ENCODE measurements around the gene RPS19.

The RPS19 gene

DNA sequence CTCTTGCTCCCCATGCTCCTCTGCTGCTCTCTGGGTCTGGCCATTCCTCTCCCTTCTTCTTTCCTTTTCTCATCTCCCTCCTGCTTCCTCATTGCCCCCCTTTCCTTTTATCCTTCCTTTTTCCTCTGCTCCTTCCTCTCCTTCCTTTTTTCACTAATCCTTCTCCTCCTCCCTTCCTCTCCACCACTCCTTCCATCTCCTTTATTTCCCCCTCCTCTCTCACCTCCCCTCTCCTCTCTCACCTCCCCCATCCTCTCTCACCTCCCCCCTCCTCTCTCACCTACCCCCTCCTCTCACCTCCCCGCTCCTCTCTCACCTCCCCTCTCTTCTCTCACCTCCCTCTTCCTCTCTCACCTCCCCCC is 36.5 kb downstream of the RPS19 start:
- no peaks in the 10 kb centered on the region for H3K27me3 ChIP-seq (ENCODE audit: control insufficient read depth in 1 of 2, insufficient read depth in 2 of 2, low read length in 2 of 2)
- no peak overlapping the region for H3K27ac ChIP-seq (ENCODE audit: low read depth, low read length)
- peaks cover 40 to 71% of the 10 kb centered on the region in 2 donors for H3K36me3 ChIP-seq (ENCODE audit: control insufficient read depth in 1 of 2, insufficient read depth in 2 of 2, low read length in 2 of 2)
- H3K9me3 ChIP-seq (ENCODE audit: control insufficient read depth in 1 of 2, low read length in 2 of 2): no peaks in the 10 kb centered on the region
- no peak overlapping the region for H3K4me3 ChIP-seq (ENCODE audit: low read depth in 1 of 2, low read length in 2 of 2)
- H3K4me1 ChIP-seq (ENCODE audit: control insufficient read depth in 1 of 2, insufficient read depth in 2 of 2, low read length in 2 of 2): no peaks in the 10 kb centered on the region
- no peak overlapping the region for H3K9ac ChIP-seq (ENCODE audit: low read depth in 1 of 2, low read length in 2 of 2)

GRCh38 chr19:41897181-41897580 is 37.1 kb downstream of the RPS19 start:
- Histone ChIP-seq H3K9ac (ENCODE audit: low read depth in 1 of 2, low read length in 2 of 2) (no peak overlapping the region), H3K4me1 (ENCODE audit: control insufficient read depth in 1 of 2, insufficient read depth in 2 of 2, low read length in 2 of 2) (no peaks in the 10 kb centered on the region), H3K36me3 (ENCODE audit: control insufficient read depth in 1 of 2, insufficient read depth in 2 of 2, low read length in 2 of 2) (peaks cover 40 to 71% of the 10 kb centered on the region in 2 donors), H3K9me3 (ENCODE audit: control insufficient read depth in 1 of 2, low read length in 2 of 2) (no peaks in the 10 kb centered on the region), H3K4me3 (ENCODE audit: low read depth in 1 of 2, low read length in 2 of 2) (no peak overlapping the region), H3K27ac (ENCODE audit: low read depth, low read length) (no peak overlapping the region), H3K27me3 (ENCODE audit: control insufficient read depth in 1 of 2, insufficient read depth in 2 of 2, low read length in 2 of 2) (no peaks in the 10 kb centered on the region)

DNA sequence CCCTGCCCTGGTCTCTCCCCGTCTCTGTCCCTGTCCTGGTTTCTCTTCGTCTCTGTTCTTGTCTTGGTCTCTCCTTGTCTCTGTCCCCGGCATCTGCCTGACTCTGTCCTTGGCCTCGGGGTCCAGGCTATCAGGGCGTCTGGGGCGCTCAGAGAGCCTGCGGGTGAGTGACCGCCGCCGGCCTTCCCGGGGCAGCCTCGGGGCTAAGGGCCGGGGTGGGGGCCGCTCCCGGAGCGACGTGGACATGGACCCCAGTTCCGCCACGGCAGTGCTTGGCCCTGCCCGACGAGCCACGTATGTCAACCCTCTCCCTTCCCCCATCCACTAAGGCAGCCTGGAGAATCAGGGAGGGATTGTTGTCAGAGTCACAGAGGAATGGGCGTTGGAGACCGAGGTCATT is 37.8 kb downstream of the RPS19 start:
- Histone ChIP-seq H3K9me3 (ENCODE audit: control insufficient read depth in 1 of 2, low read length in 2 of 2) (no peaks in the 10 kb centered on the region), H3K4me3 (ENCODE audit: low read depth in 1 of 2, low read length in 2 of 2) (no peak overlapping the region), H3K27ac (ENCODE audit: low read depth, low read length) (no peak overlapping the region), H3K36me3 (ENCODE audit: control insufficient read depth in 1 of 2, insufficient read depth in 2 of 2, low read length in 2 of 2) (peaks cover 41 to 71% of the 10 kb centered on the region in 2 donors), H3K9ac (ENCODE audit: low read depth in 1 of 2, low read length in 2 of 2) (no peak overlapping the region), H3K4me1 (ENCODE audit: control insufficient read depth in 1 of 2, insufficient read depth in 2 of 2, low read length in 2 of 2) (no peaks in the 10 kb centered on the region), H3K27me3 (ENCODE audit: control insufficient read depth in 1 of 2, insufficient read depth in 2 of 2, low read length in 2 of 2) (no peaks in the 10 kb centered on the region)

- Histone ChIP-seq H3K27ac (ENCODE audit: low read depth, low read length) (no peak overlapping the region), H3K9me3 (ENCODE audit: control insufficient read depth in 1 of 2, low read length in 2 of 2) (no peaks in the 10 kb centered on the region), H3K4me1 (ENCODE audit: control insufficient read depth in 1 of 2, insufficient read depth in 2 of 2, low read length in 2 of 2) (peaks cover under 1% of the 10 kb centered on the region in 2 donors), H3K4me3 (ENCODE audit: low read depth in 1 of 2, low read length in 2 of 2) (no peak overlapping the region), H3K27me3 (ENCODE audit: control insufficient read depth in 1 of 2, insufficient read depth in 2 of 2, low read length in 2 of 2) (no peaks in the 10 kb centered on the region), H3K36me3 (ENCODE audit: control insufficient read depth in 1 of 2, insufficient read depth in 2 of 2, low read length in 2 of 2) (peaks cover 43 to 73% of the 10 kb centered on the region in 2 donors), H3K9ac (ENCODE audit: low read depth in 1 of 2, low read length in 2 of 2) (no peak overlapping the region)
Observed at GRCh38 chr19:41898235-41898634, 38.2 kb downstream of the RPS19 start.

DNA sequence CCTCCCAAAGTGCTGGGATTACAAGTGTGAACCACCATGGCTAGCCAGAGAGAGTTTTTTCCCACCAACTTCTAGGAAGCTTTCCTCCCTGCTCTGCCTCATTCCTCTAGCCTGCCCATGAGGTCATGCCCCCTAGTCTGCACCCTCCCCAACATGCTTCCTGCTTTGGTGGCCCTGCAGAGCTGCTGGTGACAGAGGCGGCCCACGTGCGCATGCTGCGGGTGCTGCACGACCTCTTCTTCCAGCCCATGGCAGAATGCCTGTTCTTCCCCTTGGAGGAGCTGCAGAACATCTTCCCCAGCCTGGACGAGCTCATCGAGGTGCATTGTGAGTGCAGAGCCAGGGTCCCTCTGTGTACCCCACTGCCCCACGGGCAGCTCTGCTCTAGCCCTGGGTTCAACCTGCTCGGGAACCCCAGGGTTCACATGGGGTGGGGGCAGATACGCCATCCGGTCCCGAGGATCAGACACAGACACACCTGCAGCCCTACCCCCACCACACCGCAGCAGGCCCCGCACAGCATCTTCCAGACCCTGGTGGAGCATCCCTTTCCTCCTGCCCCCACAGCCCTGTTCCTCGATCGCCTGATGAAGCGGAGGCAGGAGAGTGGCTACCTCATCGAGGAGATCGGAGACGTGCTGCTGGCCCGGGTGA is 41.8 kb downstream of the RPS19 start:
- Histone ChIP-seq H3K27ac (ENCODE audit: low read depth, low read length) (no peak overlapping the region), H3K36me3 (ENCODE audit: control insufficient read depth in 1 of 2, insufficient read depth in 2 of 2, low read length in 2 of 2) (peaks cover 43 to 79% of the 10 kb centered on the region in 2 donors), H3K9me3 (ENCODE audit: control insufficient read depth in 1 of 2, low read length in 2 of 2) (no peaks in the 10 kb centered on the region), H3K4me3 (ENCODE audit: low read depth in 1 of 2, low read length in 2 of 2) (no peak overlapping the region), H3K27me3 (ENCODE audit: control insufficient read depth in 1 of 2, insufficient read depth in 2 of 2, low read length in 2 of 2) (no peaks in the 10 kb centered on the region), H3K9ac (ENCODE audit: low read depth in 1 of 2, low read length in 2 of 2) (no peak overlapping the region), H3K4me1 (ENCODE audit: control insufficient read depth in 1 of 2, insufficient read depth in 2 of 2, low read length in 2 of 2) (peaks cover 10 to 17% of the 10 kb centered on the region in 2 donors)

GRCh38 chr19:41902594-41902993 is 42.5 kb downstream of the RPS19 start:
- no peaks in the 10 kb centered on the region for H3K27me3 ChIP-seq (ENCODE audit: control insufficient read depth in 1 of 2, insufficient read depth in 2 of 2, low read length in 2 of 2)
- no peak overlapping the region for H3K9ac ChIP-seq (ENCODE audit: low read depth in 1 of 2, low read length in 2 of 2)
- H3K36me3 ChIP-seq (ENCODE audit: control insufficient read depth in 1 of 2, insufficient read depth in 2 of 2, low read length in 2 of 2): peaks cover 46 to 81% of the 10 kb centered on the region in 2 donors
- H3K4me1 ChIP-seq (ENCODE audit: control insufficient read depth in 1 of 2, insufficient read depth in 2 of 2, low read length in 2 of 2): peaks cover 10 to 17% of the 10 kb centered on the region in 2 donors
- no peaks in the 10 kb centered on the region for H3K9me3 ChIP-seq (ENCODE audit: control insufficient read depth in 1 of 2, low read length in 2 of 2)
- no peak overlapping the region for H3K4me3 ChIP-seq (ENCODE audit: low read depth in 1 of 2, low read length in 2 of 2)
- no peak overlapping the region for H3K27ac ChIP-seq (ENCODE audit: low read depth, low read length)

- H3K4me3 ChIP-seq (ENCODE audit: low read depth in 1 of 2, low read length in 2 of 2): no peak overlapping the region
- H3K9me3 ChIP-seq (ENCODE audit: control insufficient read depth in 1 of 2, low read length in 2 of 2): no peaks in the 10 kb centered on the region
- H3K4me1 ChIP-seq (ENCODE audit: control insufficient read depth in 1 of 2, insufficient read depth in 2 of 2, low read length in 2 of 2): peaks cover 10 to 17% of the 10 kb centered on the region in 2 donors
- peak overlapping the region in 1 of 2 donors; percentile 49 for H3K9ac ChIP-seq (ENCODE audit: low read depth in 1 of 2, low read length in 2 of 2)
- H3K27me3 ChIP-seq (ENCODE audit: control insufficient read depth in 1 of 2, insufficient read depth in 2 of 2, low read length in 2 of 2): no peaks in the 10 kb centered on the region
- peaks cover 43 to 73% of the 10 kb centered on the region in 2 donors for H3K36me3 ChIP-seq (ENCODE audit: control insufficient read depth in 1 of 2, insufficient read depth in 2 of 2, low read length in 2 of 2)
- H3K27ac ChIP-seq (ENCODE audit: low read depth, low read length): peak overlapping the region; percentile 78
Observed at GRCh38 chr19:41903193-41903953, 43.3 kb downstream of the RPS19 start.

DNA sequence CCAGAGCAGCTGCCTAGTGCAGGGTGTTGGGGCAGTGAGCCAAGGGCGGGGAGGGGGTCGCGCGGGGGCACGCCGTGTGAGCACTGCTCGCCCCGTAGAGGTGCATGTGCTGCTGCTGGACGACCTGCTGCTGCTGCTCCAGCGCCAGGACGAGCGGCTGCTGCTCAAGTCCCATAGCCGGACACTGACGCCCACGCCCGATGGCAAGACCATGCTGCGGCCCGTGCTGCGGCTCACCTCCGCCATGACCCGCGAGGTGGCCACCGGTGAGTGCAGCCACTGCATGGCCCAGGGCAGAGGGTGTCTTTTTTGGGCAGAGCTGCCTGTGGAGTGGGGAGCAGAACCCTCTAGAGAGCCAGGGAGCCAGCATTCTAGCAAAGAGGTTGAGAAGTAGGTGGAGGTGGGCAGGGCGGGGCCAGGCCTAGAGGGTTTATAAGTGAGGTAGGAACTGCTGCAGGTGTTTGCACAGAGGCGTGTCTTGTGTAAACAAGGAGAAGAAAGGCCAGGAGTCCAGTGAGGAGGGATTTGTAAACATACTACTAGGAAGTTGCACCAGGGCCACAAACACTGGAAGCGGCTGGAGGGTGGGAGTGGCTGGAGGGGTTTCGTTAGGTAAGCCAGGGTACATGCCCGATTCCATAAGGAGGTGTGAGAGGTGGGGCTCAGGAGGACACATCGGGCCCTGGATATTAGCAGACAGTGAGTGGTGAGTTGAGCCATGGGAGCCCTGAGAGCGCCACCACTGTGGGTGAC is 44.2 kb downstream of the RPS19 start:
- Histone ChIP-seq H3K9me3 (ENCODE audit: control insufficient read depth in 1 of 2, low read length in 2 of 2) (no peaks in the 10 kb centered on the region), H3K36me3 (ENCODE audit: control insufficient read depth in 1 of 2, insufficient read depth in 2 of 2, low read length in 2 of 2) (peaks cover 43 to 64% of the 10 kb centered on the region in 2 donors), H3K27me3 (ENCODE audit: control insufficient read depth in 1 of 2, insufficient read depth in 2 of 2, low read length in 2 of 2) (no peaks in the 10 kb centered on the region), H3K4me1 (ENCODE audit: control insufficient read depth in 1 of 2, insufficient read depth in 2 of 2, low read length in 2 of 2) (peaks cover 10 to 17% of the 10 kb centered on the region in 2 donors), H3K4me3 (ENCODE audit: low read depth in 1 of 2, low read length in 2 of 2) (peak overlapping the region; percentile 41 to 64), H3K27ac (ENCODE audit: low read depth, low read length) (peak overlapping the region; percentile 78), H3K9ac (ENCODE audit: low read depth in 1 of 2, low read length in 2 of 2) (peak overlapping the region; percentile 60 to 82)

DNA sequence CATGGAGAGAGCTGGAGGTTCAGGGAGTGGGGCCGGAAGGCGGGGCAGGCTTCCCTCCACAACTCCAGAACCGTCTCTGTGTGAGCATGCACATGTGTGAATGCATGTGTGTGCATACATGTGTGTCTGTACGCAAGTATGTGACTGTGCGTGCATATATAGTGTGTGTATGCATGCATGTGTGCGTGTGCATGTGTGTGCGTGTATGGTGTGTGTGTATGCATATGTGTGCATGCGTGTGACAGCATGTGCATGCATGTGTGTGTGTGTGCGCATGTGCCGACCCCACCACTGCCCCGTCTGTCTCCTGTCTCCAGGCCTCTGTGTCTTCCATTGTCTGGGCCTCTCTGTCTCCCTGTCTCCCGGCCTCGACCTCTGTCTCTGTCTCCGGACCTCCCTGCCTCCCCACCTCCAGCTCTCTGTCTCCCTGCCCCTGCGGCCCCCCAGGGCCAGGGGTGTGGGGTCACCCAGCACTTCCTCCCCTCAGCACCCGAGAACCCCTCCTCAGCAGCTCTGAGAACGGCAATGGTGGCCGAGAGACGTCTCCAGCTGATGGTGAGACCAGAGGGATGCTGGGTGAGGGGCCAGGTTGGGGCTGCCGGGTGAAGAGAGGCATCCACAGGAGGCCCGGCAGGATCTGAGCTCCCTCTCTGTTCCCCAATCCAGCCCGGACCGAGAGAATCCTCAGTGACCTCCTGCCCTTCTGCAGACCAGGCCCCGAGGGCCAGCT is 45.4 kb downstream of the RPS19 start:
- H3K27me3 ChIP-seq (ENCODE audit: control insufficient read depth in 1 of 2, insufficient read depth in 2 of 2, low read length in 2 of 2): peaks cover 2 to 3% of the 10 kb centered on the region in 2 donors
- H3K4me1 ChIP-seq (ENCODE audit: control insufficient read depth in 1 of 2, insufficient read depth in 2 of 2, low read length in 2 of 2): peaks cover 10 to 17% of the 10 kb centered on the region in 2 donors
- no peak overlapping the region for H3K27ac ChIP-seq (ENCODE audit: low read depth, low read length)
- no peaks in the 10 kb centered on the region for H3K9me3 ChIP-seq (ENCODE audit: control insufficient read depth in 1 of 2, low read length in 2 of 2)
- peaks cover 39 to 55% of the 10 kb centered on the region in 2 donors for H3K36me3 ChIP-seq (ENCODE audit: control insufficient read depth in 1 of 2, insufficient read depth in 2 of 2, low read length in 2 of 2)
- H3K4me3 ChIP-seq (ENCODE audit: low read depth in 1 of 2, low read length in 2 of 2): peak overlapping the region; percentile 41 to 64
- peak overlapping the region; percentile 60 to 82 for H3K9ac ChIP-seq (ENCODE audit: low read depth in 1 of 2, low read length in 2 of 2)

Measured in duodenal mucosa (tissue), 2 donors.